Endothelial cell (in vitro differentiated cells): Measurements from ENCODE around the gene LPP. TPM values are rescaled to one million over a fixed set of nuclear protein-coding genes. Genes with fewer than 3 reads are reported as not detected.

Experiments
- DNase-seq: peaks from one replicate; pipeline ENCODE4 v3.0.0; 2021; ENCODE audit warnings: low spot score
- H3K27ac Mint-ChIP-seq: one replicate; pipeline ENCODE4 v1.8.0; 2021; ENCODE audit warnings: mixed read lengths, inconsistent platforms; ENCODE audit not compliant: unreplicated experiment
- H3K27me3 Mint-ChIP-seq: one replicate; pipeline ENCODE4 v1.8.0; 2021; ENCODE audit warnings: mild to moderate bottlenecking, moderate library complexity, mixed read lengths, inconsistent platforms; ENCODE audit not compliant: unreplicated experiment
- H3K36me3 Mint-ChIP-seq: one replicate; pipeline ENCODE4 v1.8.0; 2021; ENCODE audit warnings: mild to moderate bottlenecking, low read depth, mixed read lengths, inconsistent platforms; ENCODE audit not compliant: unreplicated experiment
- H3K4me1 Mint-ChIP-seq: one replicate; pipeline ENCODE4 v1.8.0; 2021; ENCODE audit warnings: mild to moderate bottlenecking, mixed read lengths, inconsistent platforms; ENCODE audit not compliant: unreplicated experiment
- H3K4me3 Mint-ChIP-seq: one replicate; pipeline ENCODE4 v1.8.0; 2021; ENCODE audit warnings: mild to moderate bottlenecking, mixed read lengths, inconsistent platforms; ENCODE audit not compliant: unreplicated experiment
- H3K9me3 Mint-ChIP-seq: one replicate; pipeline ENCODE4 v1.8.0; 2021; ENCODE audit warnings: mixed read lengths, inconsistent platforms; ENCODE audit not compliant: unreplicated experiment
- total RNA-seq: library from RNA; stranded (reverse); fragmentation: NEBNext Ultra II Directional; extraction: Animal tissue kit (Norgen Biotek cat#: 25700); gene quantifications from one replicate; pipeline ENCODE4 v1.2.1, GENCODE V29; 2021; ENCODE audit not compliant: unreplicated experiment
- TF ChIP-seq, protein P1 (sequence below): fragments of 200-600 bp; sonication (generic); IDR thresholded peaks from one replicate; pipeline ENCODE4 v1.5.0; 2021; ENCODE audit warnings: antibody characterized with exemption; ENCODE audit not compliant: unreplicated experiment

LPP gene
- total RNA-seq, 1 donor from 2014 or later: 181 TPM

DNA sequence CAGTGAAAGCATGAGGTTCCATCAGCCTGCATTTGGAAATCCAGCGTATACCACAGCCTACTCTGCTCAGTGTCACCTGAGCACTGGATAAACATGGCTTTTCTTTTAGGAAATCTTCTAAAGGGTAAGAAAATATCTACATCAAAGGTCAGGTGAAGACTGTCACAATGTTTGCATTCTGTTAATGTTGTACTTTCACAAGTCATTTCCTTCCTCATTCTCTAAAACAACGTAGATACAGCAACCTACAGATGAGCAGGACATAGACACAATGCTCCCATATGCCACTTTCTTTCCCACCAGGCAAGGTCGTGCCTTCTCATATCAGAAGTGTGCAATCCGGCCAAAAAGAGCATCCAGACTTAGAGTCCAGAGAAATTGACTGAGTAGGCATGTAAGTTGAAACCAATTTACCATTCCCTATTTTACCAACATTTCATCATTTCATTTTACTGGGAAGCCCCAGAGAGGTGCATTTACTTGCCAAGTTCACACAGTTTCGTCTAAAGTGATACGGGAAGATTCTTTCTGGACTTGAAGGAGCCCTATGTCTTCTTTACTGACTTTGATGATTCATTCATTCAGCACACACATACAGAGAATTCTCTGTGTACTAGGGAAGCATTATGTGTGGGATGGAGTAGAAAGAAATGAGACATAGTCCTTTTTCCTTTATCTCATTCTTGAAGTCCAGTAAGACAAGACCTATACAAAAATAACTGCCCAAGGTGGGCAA lies 30.6 kb upstream of the LPP start:
- Mint-ChIP-seq H3K36me3 (no peaks in the 10 kb centered on the region), H3K4me1 (no peaks in the 10 kb centered on the region), H3K27me3 (no peaks in the 10 kb centered on the region), H3K27ac (no peak overlapping the region), H3K4me3 (no peak overlapping the region), H3K9me3 (no peaks in the 10 kb centered on the region)
- no peak for DNase-seq
- TF ChIP-seq, protein P1, sequence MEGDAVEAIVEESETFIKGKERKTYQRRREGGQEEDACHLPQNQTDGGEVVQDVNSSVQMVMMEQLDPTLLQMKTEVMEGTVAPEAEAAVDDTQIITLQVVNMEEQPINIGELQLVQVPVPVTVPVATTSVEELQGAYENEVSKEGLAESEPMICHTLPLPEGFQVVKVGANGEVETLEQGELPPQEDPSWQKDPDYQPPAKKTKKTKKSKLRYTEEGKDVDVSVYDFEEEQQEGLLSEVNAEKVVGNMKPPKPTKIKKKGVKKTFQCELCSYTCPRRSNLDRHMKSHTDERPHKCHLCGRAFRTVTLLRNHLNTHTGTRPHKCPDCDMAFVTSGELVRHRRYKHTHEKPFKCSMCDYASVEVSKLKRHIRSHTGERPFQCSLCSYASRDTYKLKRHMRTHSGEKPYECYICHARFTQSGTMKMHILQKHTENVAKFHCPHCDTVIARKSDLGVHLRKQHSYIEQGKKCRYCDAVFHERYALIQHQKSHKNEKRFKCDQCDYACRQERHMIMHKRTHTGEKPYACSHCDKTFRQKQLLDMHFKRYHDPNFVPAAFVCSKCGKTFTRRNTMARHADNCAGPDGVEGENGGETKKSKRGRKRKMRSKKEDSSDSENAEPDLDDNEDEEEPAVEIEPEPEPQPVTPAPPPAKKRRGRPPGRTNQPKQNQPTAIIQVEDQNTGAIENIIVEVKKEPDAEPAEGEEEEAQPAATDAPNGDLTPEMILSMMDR: no peak

- no peak for DNase-seq
- H3K4me3 Mint-ChIP-seq: no peak overlapping the region
- no peak overlapping the region for H3K27ac Mint-ChIP-seq
- H3K9me3 Mint-ChIP-seq: no peaks in the 10 kb centered on the region
- H3K4me1 Mint-ChIP-seq: no peaks in the 10 kb centered on the region
- TF ChIP-seq, protein P1: no peak
- H3K27me3 Mint-ChIP-seq: no peaks in the 10 kb centered on the region
- H3K36me3 Mint-ChIP-seq: no peaks in the 10 kb centered on the region
Observed at GRCh38 chr3:188124184-188124583, 29.8 kb upstream of the LPP start.

GRCh38 chr3:188125076-188125475 lies 28.9 kb upstream of the LPP start:
- TF ChIP-seq, protein P1: no peak
- no peaks in the 10 kb centered on the region for H3K4me1 Mint-ChIP-seq
- no peak for DNase-seq
- no peaks in the 10 kb centered on the region for H3K36me3 Mint-ChIP-seq
- no peaks in the 10 kb centered on the region for H3K27me3 Mint-ChIP-seq
- no peak overlapping the region for H3K4me3 Mint-ChIP-seq
- no peaks in the 10 kb centered on the region for H3K9me3 Mint-ChIP-seq
- H3K27ac Mint-ChIP-seq: no peak overlapping the region

DNA sequence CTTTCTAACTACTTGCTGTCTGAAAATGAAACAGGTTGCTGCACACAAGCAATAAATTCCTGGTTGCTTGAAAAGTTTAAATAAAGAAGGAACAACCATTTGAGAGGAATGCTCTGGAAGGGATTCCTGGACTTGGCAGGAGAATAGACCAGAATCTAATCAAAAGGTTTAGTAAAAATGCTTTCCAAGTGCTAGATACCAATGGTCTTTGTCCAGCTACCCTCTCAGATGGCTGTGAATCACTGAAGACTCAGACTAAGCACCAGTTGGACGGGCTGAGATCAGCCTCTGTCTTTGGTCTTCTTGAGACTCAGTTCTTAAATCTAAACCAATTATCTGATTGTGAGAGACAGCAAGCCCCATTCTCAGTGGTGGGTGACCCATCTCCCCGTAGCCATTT lies 27.7 kb upstream of the LPP start:
- Mint-ChIP-seq H3K27ac (no peak overlapping the region), H3K27me3 (no peaks in the 10 kb centered on the region), H3K4me3 (no peak overlapping the region), H3K9me3 (no peaks in the 10 kb centered on the region), H3K36me3 (no peaks in the 10 kb centered on the region), H3K4me1 (no peaks in the 10 kb centered on the region)
- TF ChIP-seq, protein P1: no peak
- no peak for DNase-seq

- Mint-ChIP-seq H3K27me3 (no peaks in the 10 kb centered on the region), H3K9me3 (no peaks in the 10 kb centered on the region), H3K4me3 (no peak overlapping the region), H3K36me3 (no peaks in the 10 kb centered on the region), H3K4me1 (no peaks in the 10 kb centered on the region), H3K27ac (no peak overlapping the region)
- TF ChIP-seq, protein P1: no peak
- DNase-seq: no peak
Observed at GRCh38 chr3:188126934-188127333, 27.0 kb upstream of the LPP start.
